Measurements from ENCODE around the gene TREM1. TPM values are rescaled to one million over a fixed set of nuclear protein-coding genes. Genes with fewer than 3 reads are reported as not detected.
"Not testable (repeated sequence)": the region's sequence is repeated elsewhere in the genome, so short reads cannot be mapped to it uniquely, and the experiment has no call there.

Gene TREM1
- polyA plus RNA-seq, 4 donors = 0.04 to 1.8 (median 1.1) TPM; not detected in 1

DNA sequence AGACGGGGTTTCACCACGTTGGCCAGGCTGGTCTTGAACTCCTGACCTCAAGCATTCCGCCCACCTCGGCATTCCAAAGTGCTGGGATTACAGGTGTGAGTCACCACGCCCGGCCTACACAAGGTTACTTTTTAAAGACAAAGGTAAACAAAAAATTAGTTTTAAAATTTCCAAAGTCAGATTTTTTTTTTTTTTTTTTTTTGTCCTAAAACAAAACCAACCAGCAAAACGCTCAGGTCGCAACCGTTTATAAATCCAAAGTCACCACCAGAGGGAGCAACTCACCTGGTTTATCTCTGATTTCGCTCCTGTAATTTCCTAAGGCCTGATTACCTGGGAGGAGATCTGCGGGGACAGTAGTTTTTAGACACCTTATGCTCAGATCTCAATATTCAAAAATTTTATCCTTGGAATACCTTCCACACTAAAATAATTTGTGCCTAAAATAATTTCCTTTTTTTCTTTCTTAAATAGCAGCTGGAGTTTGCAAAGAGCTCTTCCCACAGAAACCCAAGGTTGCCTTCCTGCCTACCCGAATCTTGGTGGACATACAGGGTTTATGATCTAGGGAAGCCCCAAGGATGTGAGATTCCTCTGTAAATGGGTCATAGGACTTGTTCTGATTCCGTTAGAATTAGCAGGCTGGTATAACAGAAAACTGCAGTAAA, 19.8 kb upstream of the TREM1 start:
- H3K9me3 ChIP-seq (ENCODE audit: control insufficient read depth in 2 of 2, insufficient read depth in 1 of 2, low read depth in 1 of 2, low read length in 1 of 2) = no peaks in the 10 kb centered on the region
- FAIRE-seq (no peak), DNase-seq (peak; percentile 65 to 72)
- WGBS, 3 donors = 13 to 26% (median 16%) methylated on average over 13 of the region's 13 CpGs
- no peaks in the 10 kb centered on the region for H3K36me3 ChIP-seq (ENCODE audit: control insufficient read depth in 3 of 3, insufficient read depth in 2 of 3, low read depth in 1 of 3, low read length in 3 of 3)
- peaks cover 0 to 17% (median 0%) of the 10 kb centered on the region in 3 donors for H3K27me3 ChIP-seq (ENCODE audit: control insufficient read depth in 3 of 3, insufficient read depth in 3 of 3, low read length in 3 of 3)
- H3K4me1 ChIP-seq (ENCODE audit: control insufficient read depth in 3 of 3, insufficient read depth in 2 of 3, low read depth in 1 of 3, low read length in 2 of 3) = no peaks in the 10 kb centered on the region
- no peak overlapping the region for H3K27ac ChIP-seq (ENCODE audit: low read depth in 1 of 3, low read length in 2 of 3)
- H3K4me3 ChIP-seq (ENCODE audit: low read depth in 1 of 3, low read length in 3 of 3) = no peak overlapping the region

DNA sequence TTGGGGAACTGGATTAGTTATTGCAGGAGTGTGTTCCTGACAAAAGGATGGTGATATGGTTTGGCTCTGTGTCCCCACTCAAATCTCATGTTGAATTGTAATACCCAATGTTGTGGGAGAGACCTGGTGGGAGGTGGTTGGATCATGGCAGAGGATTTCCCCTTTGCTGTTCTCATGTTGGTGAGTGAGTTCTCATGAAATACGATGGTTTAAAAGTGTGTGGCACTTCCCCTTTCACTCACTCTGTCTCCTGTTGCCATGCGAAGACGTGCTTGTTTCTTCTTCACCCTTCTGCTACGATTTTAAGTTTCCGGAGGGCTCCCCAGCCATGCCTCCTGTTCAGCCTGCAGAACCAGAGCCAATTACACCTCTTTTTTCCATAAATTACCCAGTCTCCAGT, 16.2 kb upstream of the TREM1 start:
- Histone ChIP-seq H3K27me3 (ENCODE audit: control insufficient read depth in 3 of 3, insufficient read depth in 3 of 3, low read length in 3 of 3) (peaks cover 0 to 17% (median 0%) of the 10 kb centered on the region in 3 donors), H3K27ac (ENCODE audit: low read depth in 1 of 3, low read length in 2 of 3) (no peak overlapping the region), H3K9me3 (ENCODE audit: control insufficient read depth in 2 of 2, insufficient read depth in 1 of 2, low read depth in 1 of 2, low read length in 1 of 2) (no peaks in the 10 kb centered on the region), H3K4me3 (ENCODE audit: low read depth in 1 of 3, low read length in 3 of 3) (no peak overlapping the region), H3K36me3 (ENCODE audit: control insufficient read depth in 3 of 3, insufficient read depth in 2 of 3, low read depth in 1 of 3, low read length in 3 of 3) (no peaks in the 10 kb centered on the region), H3K4me1 (ENCODE audit: control insufficient read depth in 3 of 3, insufficient read depth in 2 of 3, low read depth in 1 of 3, low read length in 2 of 3) (no peaks in the 10 kb centered on the region)
- no peak for DNase-seq
- no peak for FAIRE-seq
- WGBS, 3 donors = 70 to 82% (median 77%) methylated on average over 5 of the region's 5 CpGs

DNA sequence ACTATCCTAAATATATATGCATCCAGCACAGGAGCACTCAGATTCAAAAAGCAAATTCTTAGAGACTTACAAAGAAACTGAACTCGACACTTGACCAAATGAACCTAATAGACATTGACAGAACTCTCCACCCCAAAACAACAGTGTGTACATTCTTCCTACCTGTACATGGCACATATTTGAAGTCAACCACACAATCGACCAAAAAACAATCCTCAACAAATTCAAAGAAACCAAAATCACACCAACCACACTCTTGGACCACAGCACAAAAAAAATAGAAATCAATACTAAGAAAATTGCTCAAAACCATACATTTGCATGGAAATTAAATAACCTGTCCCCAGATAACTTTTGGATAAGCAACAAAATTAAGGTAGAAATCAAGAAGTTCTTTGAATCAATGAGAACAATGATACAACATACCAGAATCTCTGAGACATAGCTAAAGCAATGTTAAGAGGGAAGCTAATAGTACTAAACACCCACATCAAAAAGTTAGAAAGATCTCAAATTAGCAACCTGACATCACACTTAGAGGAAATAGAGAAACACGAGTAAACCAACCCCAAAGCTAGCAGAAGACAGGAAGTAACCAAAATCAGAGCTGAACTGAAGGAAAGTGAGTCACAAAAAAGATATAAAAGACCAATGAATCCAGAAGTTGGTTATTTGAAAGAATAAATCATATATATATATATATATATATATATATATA, 12.5 kb upstream of the TREM1 start:
- DNase-seq (no peak), FAIRE-seq (no peak)
- no peaks in the 10 kb centered on the region for H3K36me3 ChIP-seq (ENCODE audit: control insufficient read depth in 3 of 3, insufficient read depth in 2 of 3, low read depth in 1 of 3, low read length in 3 of 3)
- H3K4me3 ChIP-seq (ENCODE audit: low read depth in 1 of 3, low read length in 3 of 3) = no peak overlapping the region
- no peaks in the 10 kb centered on the region for H3K4me1 ChIP-seq (ENCODE audit: control insufficient read depth in 3 of 3, insufficient read depth in 2 of 3, low read depth in 1 of 3, low read length in 2 of 3)
- peaks cover 0 to 6% (median 3%) of the 10 kb centered on the region in 3 donors for H3K27me3 ChIP-seq (ENCODE audit: control insufficient read depth in 3 of 3, insufficient read depth in 3 of 3, low read length in 3 of 3)
- peaks cover 0 to 4% of the 10 kb centered on the region in 2 donors for H3K9me3 ChIP-seq (ENCODE audit: control insufficient read depth in 2 of 2, insufficient read depth in 1 of 2, low read depth in 1 of 2, low read length in 1 of 2)
- 44 to 64% (median 59%) methylated on average over 3 of the region's 3 CpGs for WGBS, 3 donors
- no peak overlapping the region for H3K27ac ChIP-seq (ENCODE audit: low read depth in 1 of 3, low read length in 2 of 3)

DNA sequence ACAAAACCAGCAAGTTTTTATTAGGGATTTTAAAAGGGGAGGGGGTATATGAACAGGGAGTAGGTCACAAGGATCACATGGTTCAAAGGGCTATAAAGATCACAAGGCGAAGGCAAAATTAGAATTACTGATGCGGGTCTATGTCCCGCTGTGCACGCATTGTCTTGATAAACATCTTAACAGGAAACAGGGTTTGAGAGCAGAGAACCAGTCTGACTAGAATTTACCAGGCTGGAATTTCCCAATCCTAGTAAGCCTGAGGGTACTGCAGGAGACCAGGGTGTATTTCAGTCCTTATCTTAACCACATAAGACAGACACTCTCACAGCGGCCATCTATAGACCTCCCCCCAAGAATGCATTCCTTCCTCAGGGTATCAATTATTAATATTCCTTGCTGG, 10.8 kb upstream of the TREM1 start:
- not testable (repeated sequence) for H3K27me3 ChIP-seq (ENCODE audit: control insufficient read depth in 3 of 3, insufficient read depth in 3 of 3, low read length in 3 of 3); H3K4me3 ChIP-seq (ENCODE audit: low read depth in 1 of 3, low read length in 3 of 3); H3K9me3 ChIP-seq (ENCODE audit: control insufficient read depth in 2 of 2, insufficient read depth in 1 of 2, low read depth in 1 of 2, low read length in 1 of 2); FAIRE-seq; H3K4me1 ChIP-seq (ENCODE audit: control insufficient read depth in 3 of 3, insufficient read depth in 2 of 3, low read depth in 1 of 3, low read length in 2 of 3); H3K36me3 ChIP-seq (ENCODE audit: control insufficient read depth in 3 of 3, insufficient read depth in 2 of 3, low read depth in 1 of 3, low read length in 3 of 3); DNase-seq; H3K27ac ChIP-seq (ENCODE audit: low read depth in 1 of 3, low read length in 2 of 3)
- WGBS, 3 donors = 65 to 70% (median 67%) methylated on average over 5 of the region's 5 CpGs

DNA sequence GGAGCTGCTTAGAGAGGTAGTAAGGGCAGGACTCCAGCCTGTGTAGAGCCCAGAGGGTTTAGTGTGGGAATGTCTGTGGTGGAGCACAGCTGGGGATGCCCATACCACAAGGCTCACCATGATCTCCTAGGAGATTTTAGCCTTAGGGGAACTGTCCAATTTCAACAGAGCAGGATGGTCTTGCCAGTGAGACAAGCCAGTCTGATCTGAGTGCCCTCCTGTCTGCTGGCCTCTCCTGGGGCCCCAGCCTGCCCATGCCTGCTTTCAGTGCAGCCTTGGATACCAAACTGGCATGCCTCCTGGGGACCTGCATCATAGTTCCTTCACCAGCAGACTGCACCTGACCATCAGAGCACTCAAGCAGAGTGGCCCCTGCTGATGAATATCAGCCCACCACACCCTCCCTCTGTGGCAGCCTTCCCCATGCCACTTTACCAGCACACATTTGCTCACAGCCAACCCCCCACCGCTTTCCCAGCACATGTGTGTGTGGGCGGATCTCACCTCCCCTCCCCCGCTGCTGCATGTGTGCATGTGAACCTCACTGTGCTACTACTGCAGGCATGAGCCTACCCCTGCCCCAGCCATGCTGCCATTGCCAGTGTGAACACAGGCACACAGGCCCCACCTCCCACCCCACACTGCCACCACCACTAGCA, 7.9 kb upstream of the TREM1 start:
- WGBS, 3 donors = 85 to 92% (median 90%) methylated on average over 2 to 3 of the region's 3 CpGs
- DNase-seq (no peak), FAIRE-seq (no peak)
- H3K4me1 ChIP-seq (ENCODE audit: control insufficient read depth in 3 of 3, insufficient read depth in 2 of 3, low read depth in 1 of 3, low read length in 2 of 3) = no peaks in the 10 kb centered on the region
- no peaks in the 10 kb centered on the region for H3K36me3 ChIP-seq (ENCODE audit: control insufficient read depth in 3 of 3, insufficient read depth in 2 of 3, low read depth in 1 of 3, low read length in 3 of 3)
- no peak overlapping the region for H3K27ac ChIP-seq (ENCODE audit: low read depth in 1 of 3, low read length in 2 of 3)
- peaks cover 0 to 4% of the 10 kb centered on the region in 2 donors for H3K9me3 ChIP-seq (ENCODE audit: control insufficient read depth in 2 of 2, insufficient read depth in 1 of 2, low read depth in 1 of 2, low read length in 1 of 2)
- H3K27me3 ChIP-seq (ENCODE audit: control insufficient read depth in 3 of 3, insufficient read depth in 3 of 3, low read length in 3 of 3) = peaks cover 0 to 8% (median 2%) of the 10 kb centered on the region in 3 donors
- H3K4me3 ChIP-seq (ENCODE audit: low read depth in 1 of 3, low read length in 3 of 3) = no peak overlapping the region

DNA sequence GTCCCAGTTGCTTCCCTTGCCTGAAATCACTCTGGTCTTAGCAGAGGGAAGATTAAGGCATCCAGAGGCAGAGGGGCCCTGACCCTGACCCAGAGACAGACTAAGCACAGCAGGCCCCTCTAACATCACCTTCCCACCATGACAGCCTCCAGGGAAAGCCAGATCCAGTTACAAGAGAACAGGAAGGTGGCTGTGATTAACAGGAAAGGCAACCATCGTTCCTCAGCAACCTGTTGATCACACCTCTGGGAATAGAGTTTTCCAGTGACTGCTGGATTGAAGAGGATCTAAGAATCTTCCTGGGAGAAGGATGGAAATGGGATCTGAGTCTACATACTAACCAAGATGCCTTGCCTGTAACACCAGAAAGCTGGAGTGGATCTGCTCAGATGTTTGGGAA, 5.2 kb upstream of the TREM1 start:
- no peak overlapping the region for H3K27ac ChIP-seq (ENCODE audit: low read depth in 1 of 3, low read length in 2 of 3)
- H3K4me1 ChIP-seq (ENCODE audit: control insufficient read depth in 3 of 3, insufficient read depth in 2 of 3, low read depth in 1 of 3, low read length in 2 of 3) = no peaks in the 10 kb centered on the region
- 50 to 83% (median 71%) methylated on average over 1 of the region's 1 CpG for WGBS, 3 donors
- DNase-seq = no peak
- H3K27me3 ChIP-seq (ENCODE audit: control insufficient read depth in 3 of 3, insufficient read depth in 3 of 3, low read length in 3 of 3) = peaks cover 0 to 8% (median 2%) of the 10 kb centered on the region in 3 donors
- FAIRE-seq = no peak
- no peak overlapping the region for H3K4me3 ChIP-seq (ENCODE audit: low read depth in 1 of 3, low read length in 3 of 3)
- no peaks in the 10 kb centered on the region for H3K9me3 ChIP-seq (ENCODE audit: control insufficient read depth in 2 of 2, insufficient read depth in 1 of 2, low read depth in 1 of 2, low read length in 1 of 2)
- H3K36me3 ChIP-seq (ENCODE audit: control insufficient read depth in 3 of 3, insufficient read depth in 2 of 3, low read depth in 1 of 3, low read length in 3 of 3) = no peaks in the 10 kb centered on the region

DNA sequence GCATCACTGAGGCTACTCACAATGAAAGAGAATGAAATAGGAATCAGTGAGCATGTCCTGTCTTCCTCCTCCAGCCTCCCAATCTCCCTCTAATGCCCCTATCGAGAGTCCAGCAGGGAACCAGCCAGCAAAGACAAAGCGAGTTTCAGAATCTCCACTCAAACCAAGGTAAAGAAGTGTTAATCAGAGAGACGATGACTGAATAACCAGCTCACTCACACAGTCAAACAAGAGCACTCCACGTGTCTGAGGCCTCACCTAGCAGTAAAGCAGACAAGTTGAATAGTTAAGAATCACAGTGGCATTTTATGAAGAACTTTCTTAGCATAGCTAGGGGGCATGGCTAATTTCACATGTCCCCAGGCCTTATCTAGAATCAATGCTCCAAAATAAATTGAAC, 3.3 kb upstream of the TREM1 start:
- Histone ChIP-seq H3K27me3 (ENCODE audit: control insufficient read depth in 3 of 3, insufficient read depth in 3 of 3, low read length in 3 of 3) (peaks cover 0 to 5% (median 5%) of the 10 kb centered on the region in 3 donors), H3K36me3 (ENCODE audit: control insufficient read depth in 3 of 3, insufficient read depth in 2 of 3, low read depth in 1 of 3, low read length in 3 of 3) (no peaks in the 10 kb centered on the region), H3K4me3 (ENCODE audit: low read depth in 1 of 3, low read length in 3 of 3) (no peak overlapping the region), H3K27ac (ENCODE audit: low read depth in 1 of 3, low read length in 2 of 3) (no peak overlapping the region), H3K9me3 (ENCODE audit: control insufficient read depth in 2 of 2, insufficient read depth in 1 of 2, low read depth in 1 of 2, low read length in 1 of 2) (no peaks in the 10 kb centered on the region), H3K4me1 (ENCODE audit: control insufficient read depth in 3 of 3, insufficient read depth in 2 of 3, low read depth in 1 of 3, low read length in 2 of 3) (no peaks in the 10 kb centered on the region)
- no peak for DNase-seq
- WGBS, 3 donors = 88 to 90% (median 88%) methylated on average over 4 of the region's 4 CpGs
- FAIRE-seq = no peak

DNA sequence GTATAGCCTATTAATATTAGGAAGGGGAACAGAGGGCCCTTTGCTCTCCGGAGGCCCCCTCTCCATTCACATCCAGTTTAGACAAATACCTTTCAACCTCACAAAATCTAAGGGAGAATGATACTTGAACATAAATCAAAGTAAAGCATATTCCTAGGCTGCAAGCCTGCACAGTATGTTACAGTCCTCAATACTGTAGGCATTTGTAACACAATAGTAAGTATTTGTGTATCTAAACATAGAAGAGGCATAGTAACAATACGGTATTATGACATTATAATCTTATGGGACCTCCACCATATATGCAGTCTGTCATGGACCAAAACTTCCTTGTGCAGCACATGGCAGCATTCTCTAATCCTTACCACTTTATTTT, 2.3 kb upstream of the TREM1 start:
- Histone ChIP-seq H3K27me3 (ENCODE audit: control insufficient read depth in 3 of 3, insufficient read depth in 3 of 3, low read length in 3 of 3) (peaks cover 0 to 3% (median under 1%) of the 10 kb centered on the region in 3 donors), H3K27ac (ENCODE audit: low read depth in 1 of 3, low read length in 2 of 3) (no peak overlapping the region), H3K9me3 (ENCODE audit: control insufficient read depth in 2 of 2, insufficient read depth in 1 of 2, low read depth in 1 of 2, low read length in 1 of 2) (no peaks in the 10 kb centered on the region), H3K4me3 (ENCODE audit: low read depth in 1 of 3, low read length in 3 of 3) (no peak overlapping the region), H3K4me1 (ENCODE audit: control insufficient read depth in 3 of 3, insufficient read depth in 2 of 3, low read depth in 1 of 3, low read length in 2 of 3) (no peaks in the 10 kb centered on the region), H3K36me3 (ENCODE audit: control insufficient read depth in 3 of 3, insufficient read depth in 2 of 3, low read depth in 1 of 3, low read length in 3 of 3) (no peaks in the 10 kb centered on the region)
- 63 to 80% (median 74%) methylated on average over 2 of the region's 2 CpGs for WGBS, 3 donors
- DNase-seq = no peak
- FAIRE-seq = no peak
